Measurements from ENCODE around the gene UBA6.
A peak's percentile ranks its signal among the peaks of the same experiment; 100 is the strongest.

The UBA6 gene

GRCh38 chr4:67699603-67700002 lies 1.4 kb downstream of the UBA6 start:
- H3K36me3 ChIP-seq (ENCODE audit: control insufficient read depth, insufficient read depth, low read length), result no peaks in the 10 kb centered on the region
- no peak for DNase-seq
- no peak overlapping the region for H3K27ac ChIP-seq (ENCODE audit: insufficient read depth, low read length, poor library complexity, severe bottlenecking)
- H3K4me1 ChIP-seq (ENCODE audit: control insufficient read depth, insufficient read depth, low read length, poor library complexity, severe bottlenecking), result peaks cover 4% of the 10 kb centered on the region
- no peaks in the 10 kb centered on the region for H3K27me3 ChIP-seq (replicated peaks; ENCODE audit: control insufficient read depth, insufficient read depth, low read length, poor library complexity, severe bottlenecking)
- no peaks in the 10 kb centered on the region for H3K9me3 ChIP-seq (ENCODE audit: control insufficient read depth, low read length)
- peak overlapping the region; percentile 91 for H3K4me3 ChIP-seq (ENCODE audit: insufficient read depth, low read depth, low read length, poor library complexity, severe bottlenecking)

DNA sequence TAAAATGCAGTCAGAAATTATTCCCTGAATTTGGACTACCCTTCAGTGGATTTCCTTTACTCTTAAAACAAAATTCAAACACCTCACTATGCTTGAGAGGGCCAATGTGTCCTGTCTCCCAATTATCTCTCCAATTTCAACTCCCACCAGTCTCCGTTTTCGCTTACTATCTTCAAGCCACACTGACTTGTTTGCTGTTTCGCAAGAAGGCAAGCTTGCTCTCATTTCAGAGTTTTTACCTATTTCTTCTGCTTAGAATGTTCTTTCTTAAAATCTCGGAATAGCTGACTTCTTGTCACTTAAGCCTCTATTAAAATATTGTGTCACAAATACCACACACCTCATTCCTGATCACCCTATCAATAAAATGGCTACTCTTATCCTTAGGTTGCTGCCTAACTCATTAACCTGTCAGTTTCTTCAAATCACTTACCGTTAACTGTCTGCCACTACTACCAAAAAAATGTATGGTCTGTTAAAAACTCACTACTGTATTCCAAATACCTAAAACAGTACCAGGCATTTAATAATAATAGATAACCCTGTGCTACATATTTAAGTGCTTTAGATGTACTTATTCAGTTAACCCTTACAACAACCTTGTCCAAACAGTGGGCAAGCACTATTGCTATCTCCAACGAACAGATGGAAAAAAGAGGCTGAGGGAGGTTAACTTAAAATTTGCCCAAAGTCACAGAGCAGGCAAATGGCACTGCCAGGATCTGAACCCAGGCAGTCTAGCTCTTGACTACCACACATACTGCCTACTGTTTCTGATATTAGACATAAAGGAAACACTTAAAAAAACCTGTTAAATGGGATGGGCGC lies 2.9 kb downstream of the UBA6 start:
- peaks cover 4% of the 10 kb centered on the region for H3K4me1 ChIP-seq (ENCODE audit: control insufficient read depth, insufficient read depth, low read length, poor library complexity, severe bottlenecking)
- no peak overlapping the region for H3K27ac ChIP-seq (ENCODE audit: insufficient read depth, low read length, poor library complexity, severe bottlenecking)
- H3K4me3 ChIP-seq (ENCODE audit: insufficient read depth, low read depth, low read length, poor library complexity, severe bottlenecking), result no peak overlapping the region
- no peaks in the 10 kb centered on the region for H3K27me3 ChIP-seq (replicated peaks; ENCODE audit: control insufficient read depth, insufficient read depth, low read length, poor library complexity, severe bottlenecking)
- no peak for DNase-seq
- no peaks in the 10 kb centered on the region for H3K9me3 ChIP-seq (ENCODE audit: control insufficient read depth, low read length)
- H3K36me3 ChIP-seq (ENCODE audit: control insufficient read depth, insufficient read depth, low read length), result no peaks in the 10 kb centered on the region

- H3K4me3 ChIP-seq (ENCODE audit: insufficient read depth, low read depth, low read length, poor library complexity, severe bottlenecking), result no peak overlapping the region
- DNase-seq, result no peak
- peaks cover 11% of the 10 kb centered on the region for H3K36me3 ChIP-seq (ENCODE audit: control insufficient read depth, insufficient read depth, low read length)
- H3K4me1 ChIP-seq (ENCODE audit: control insufficient read depth, insufficient read depth, low read length, poor library complexity, severe bottlenecking), result peaks cover 4% of the 10 kb centered on the region
- no peaks in the 10 kb centered on the region for H3K9me3 ChIP-seq (ENCODE audit: control insufficient read depth, low read length)
- H3K27me3 ChIP-seq (replicated peaks; ENCODE audit: control insufficient read depth, insufficient read depth, low read length, poor library complexity, severe bottlenecking), result no peaks in the 10 kb centered on the region
- no peak overlapping the region for H3K27ac ChIP-seq (ENCODE audit: insufficient read depth, low read length, poor library complexity, severe bottlenecking)
Measured at GRCh38 chr4:67696061-67696460, 4.9 kb downstream of the UBA6 start.

DNA sequence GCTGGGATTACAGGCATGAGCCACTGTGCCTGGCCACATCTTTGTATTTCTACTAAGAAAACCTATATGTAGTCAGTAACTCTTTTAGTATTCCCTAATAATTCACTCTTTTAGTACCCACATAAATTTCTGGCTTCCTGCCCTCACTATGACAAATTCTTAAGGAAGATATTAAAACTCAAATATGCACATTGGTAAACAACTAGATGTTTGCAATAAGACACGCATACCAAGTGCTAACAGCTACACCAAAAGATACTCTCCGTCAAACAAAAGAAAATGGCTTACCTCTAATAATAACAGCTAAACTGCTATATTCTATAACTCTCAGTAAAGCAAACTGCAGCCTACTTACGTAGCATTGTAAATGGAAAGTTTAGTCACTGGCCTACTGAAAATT lies 6.3 kb downstream of the UBA6 start:
- H3K4me3 ChIP-seq (ENCODE audit: insufficient read depth, low read depth, low read length, poor library complexity, severe bottlenecking), result no peak overlapping the region
- no peaks in the 10 kb centered on the region for H3K9me3 ChIP-seq (ENCODE audit: control insufficient read depth, low read length)
- H3K27ac ChIP-seq (ENCODE audit: insufficient read depth, low read length, poor library complexity, severe bottlenecking), result no peak overlapping the region
- no peak for DNase-seq
- H3K27me3 ChIP-seq (replicated peaks; ENCODE audit: control insufficient read depth, insufficient read depth, low read length, poor library complexity, severe bottlenecking), result no peaks in the 10 kb centered on the region
- peaks cover 15% of the 10 kb centered on the region for H3K36me3 ChIP-seq (ENCODE audit: control insufficient read depth, insufficient read depth, low read length)
- peaks cover 4% of the 10 kb centered on the region for H3K4me1 ChIP-seq (ENCODE audit: control insufficient read depth, insufficient read depth, low read length, poor library complexity, severe bottlenecking)

- Histone ChIP-seq H3K36me3 (ENCODE audit: control insufficient read depth, insufficient read depth, low read length) (peaks cover 15% of the 10 kb centered on the region), H3K4me1 (ENCODE audit: control insufficient read depth, insufficient read depth, low read length, poor library complexity, severe bottlenecking) (no peaks in the 10 kb centered on the region), H3K27me3 (replicated peaks; ENCODE audit: control insufficient read depth, insufficient read depth, low read length, poor library complexity, severe bottlenecking) (no peaks in the 10 kb centered on the region), H3K27ac (ENCODE audit: insufficient read depth, low read length, poor library complexity, severe bottlenecking) (no peak overlapping the region), H3K9me3 (ENCODE audit: control insufficient read depth, low read length) (no peaks in the 10 kb centered on the region), H3K4me3 (ENCODE audit: insufficient read depth, low read depth, low read length, poor library complexity, severe bottlenecking) (no peak overlapping the region)
- no peak for DNase-seq
Measured at GRCh38 chr4:67691328-67691727, 9.6 kb downstream of the UBA6 start.

- H3K27ac ChIP-seq (ENCODE audit: insufficient read depth, low read length, poor library complexity, severe bottlenecking), result no peak overlapping the region
- no peaks in the 10 kb centered on the region for H3K9me3 ChIP-seq (ENCODE audit: control insufficient read depth, low read length)
- no peaks in the 10 kb centered on the region for H3K27me3 ChIP-seq (replicated peaks; ENCODE audit: control insufficient read depth, insufficient read depth, low read length, poor library complexity, severe bottlenecking)
- no peaks in the 10 kb centered on the region for H3K4me1 ChIP-seq (ENCODE audit: control insufficient read depth, insufficient read depth, low read length, poor library complexity, severe bottlenecking)
- no peak overlapping the region for H3K4me3 ChIP-seq (ENCODE audit: insufficient read depth, low read depth, low read length, poor library complexity, severe bottlenecking)
- peaks cover 11% of the 10 kb centered on the region for H3K36me3 ChIP-seq (ENCODE audit: control insufficient read depth, insufficient read depth, low read length)
- DNase-seq, result no peak
Measured at GRCh38 chr4:67687636-67688035, 13.3 kb downstream of the UBA6 start.

DNA sequence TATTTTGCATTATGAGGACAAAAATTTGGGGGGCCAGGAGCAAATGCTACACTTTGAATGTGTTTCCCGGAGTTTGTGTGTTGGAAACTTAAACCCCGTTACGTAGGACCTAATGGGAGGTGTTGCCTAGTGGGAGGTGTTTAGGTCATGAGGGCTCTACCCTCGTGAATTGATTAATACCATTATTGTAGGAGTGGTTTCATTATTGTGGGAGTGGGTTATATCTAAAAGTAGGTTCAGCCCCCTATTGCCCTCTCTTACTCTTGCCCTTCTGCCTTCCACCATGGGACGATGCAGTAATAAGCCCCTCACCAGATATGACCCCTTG lies 15.5 kb downstream of the UBA6 start:
- no peak for DNase-seq
- Histone ChIP-seq H3K27me3 (replicated peaks; ENCODE audit: control insufficient read depth, insufficient read depth, low read length, poor library complexity, severe bottlenecking) (no peaks in the 10 kb centered on the region), H3K4me1 (ENCODE audit: control insufficient read depth, insufficient read depth, low read length, poor library complexity, severe bottlenecking) (no peaks in the 10 kb centered on the region), H3K27ac (ENCODE audit: insufficient read depth, low read length, poor library complexity, severe bottlenecking) (no peak overlapping the region), H3K36me3 (ENCODE audit: control insufficient read depth, insufficient read depth, low read length) (peaks cover 10% of the 10 kb centered on the region), H3K4me3 (ENCODE audit: insufficient read depth, low read depth, low read length, poor library complexity, severe bottlenecking) (no peak overlapping the region), H3K9me3 (ENCODE audit: control insufficient read depth, low read length) (no peaks in the 10 kb centered on the region)

GRCh38 chr4:67684839-67685531 lies 16.0 kb downstream of the UBA6 start:
- H3K4me1 ChIP-seq (ENCODE audit: control insufficient read depth, insufficient read depth, low read length, poor library complexity, severe bottlenecking), result no peaks in the 10 kb centered on the region
- H3K27ac ChIP-seq (ENCODE audit: insufficient read depth, low read length, poor library complexity, severe bottlenecking), result no peak overlapping the region
- no peak for DNase-seq
- H3K9me3 ChIP-seq (ENCODE audit: control insufficient read depth, low read length), result no peaks in the 10 kb centered on the region
- no peak overlapping the region for H3K4me3 ChIP-seq (ENCODE audit: insufficient read depth, low read depth, low read length, poor library complexity, severe bottlenecking)
- no peaks in the 10 kb centered on the region for H3K27me3 ChIP-seq (replicated peaks; ENCODE audit: control insufficient read depth, insufficient read depth, low read length, poor library complexity, severe bottlenecking)
- H3K36me3 ChIP-seq (ENCODE audit: control insufficient read depth, insufficient read depth, low read length), result peaks cover 10% of the 10 kb centered on the region

DNA sequence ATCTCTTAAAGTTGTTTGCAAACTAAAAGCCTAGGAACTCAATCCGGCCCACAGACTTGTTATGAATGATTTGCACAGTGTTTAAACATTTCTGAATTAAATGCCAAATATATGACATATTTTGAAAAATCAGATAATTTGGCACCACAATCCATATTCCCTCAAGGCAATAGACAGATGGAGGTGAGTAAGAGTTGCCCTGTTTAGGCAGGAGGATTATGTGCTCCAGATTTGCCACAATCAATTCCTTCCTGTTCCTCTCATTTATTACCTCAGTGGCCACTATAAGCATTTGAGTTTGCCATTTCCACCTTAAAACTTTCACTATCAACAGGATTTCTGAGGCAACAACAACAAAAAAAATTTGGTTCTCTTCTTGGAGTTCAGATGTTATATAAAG lies 18.7 kb downstream of the UBA6 start:
- DNase-seq, result no peak
- Histone ChIP-seq H3K36me3 (ENCODE audit: control insufficient read depth, insufficient read depth, low read length) (peaks cover 16% of the 10 kb centered on the region), H3K9me3 (ENCODE audit: control insufficient read depth, low read length) (no peaks in the 10 kb centered on the region), H3K4me1 (ENCODE audit: control insufficient read depth, insufficient read depth, low read length, poor library complexity, severe bottlenecking) (no peaks in the 10 kb centered on the region), H3K4me3 (ENCODE audit: insufficient read depth, low read depth, low read length, poor library complexity, severe bottlenecking) (no peak overlapping the region), H3K27me3 (replicated peaks; ENCODE audit: control insufficient read depth, insufficient read depth, low read length, poor library complexity, severe bottlenecking) (no peaks in the 10 kb centered on the region), H3K27ac (ENCODE audit: insufficient read depth, low read length, poor library complexity, severe bottlenecking) (no peak overlapping the region)

DNA sequence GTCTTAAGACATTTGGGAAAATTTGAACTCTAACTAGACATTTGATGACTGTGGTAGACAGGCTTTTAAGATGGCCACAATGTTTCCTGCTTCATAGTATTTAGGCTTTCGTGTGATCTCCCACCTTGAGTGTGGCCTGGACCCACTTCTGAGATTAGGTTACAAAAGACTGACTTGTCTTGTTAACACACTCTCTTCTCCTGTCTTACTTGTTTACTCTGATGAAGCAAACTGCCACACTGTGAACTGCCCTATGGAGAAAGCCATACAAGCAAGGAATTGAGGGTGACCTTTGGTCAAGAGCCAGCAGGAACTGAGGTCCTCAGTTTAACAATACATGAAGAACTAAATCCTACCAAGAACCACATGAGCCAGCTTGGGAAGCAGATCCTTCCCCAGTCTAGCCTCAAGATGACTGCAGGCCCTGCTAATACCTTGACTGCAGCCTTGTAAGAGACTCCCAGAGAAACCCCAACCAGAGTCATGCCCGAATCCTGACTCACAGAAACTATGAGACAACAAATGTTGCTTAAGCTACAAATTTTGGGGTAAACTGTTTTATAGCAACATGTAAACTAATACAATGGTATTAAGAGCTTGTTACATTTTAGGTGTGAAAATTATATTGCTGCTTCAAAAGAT lies 20.3 kb downstream of the UBA6 start:
- peaks cover 28% of the 10 kb centered on the region for H3K36me3 ChIP-seq (ENCODE audit: control insufficient read depth, insufficient read depth, low read length)
- H3K27ac ChIP-seq (ENCODE audit: insufficient read depth, low read length, poor library complexity, severe bottlenecking), result no peak overlapping the region
- no peaks in the 10 kb centered on the region for H3K27me3 ChIP-seq (replicated peaks; ENCODE audit: control insufficient read depth, insufficient read depth, low read length, poor library complexity, severe bottlenecking)
- no peak overlapping the region for H3K4me3 ChIP-seq (ENCODE audit: insufficient read depth, low read depth, low read length, poor library complexity, severe bottlenecking)
- H3K9me3 ChIP-seq (ENCODE audit: control insufficient read depth, low read length), result no peaks in the 10 kb centered on the region
- no peaks in the 10 kb centered on the region for H3K4me1 ChIP-seq (ENCODE audit: control insufficient read depth, insufficient read depth, low read length, poor library complexity, severe bottlenecking)
- no peak for DNase-seq
